GM18507 (cell line): ENCODE measurements around the gene MTUS2.

ENCODE experiments used
- DNase-seq: peaks from one replicate; pipeline ENCODE4 v3.0.0; 2011; ENCODE audit warnings: low read depth; ENCODE audit not compliant: insufficient read length; ENCODE audit errors: extremely low spot score
- FAIRE-seq: peaks from 2 replicates; lab custom pipeline; 2011; peaks lifted over from hg19 to GRCh38; lab: Jason Lieb, UNC

The MTUS2 gene

DNA sequence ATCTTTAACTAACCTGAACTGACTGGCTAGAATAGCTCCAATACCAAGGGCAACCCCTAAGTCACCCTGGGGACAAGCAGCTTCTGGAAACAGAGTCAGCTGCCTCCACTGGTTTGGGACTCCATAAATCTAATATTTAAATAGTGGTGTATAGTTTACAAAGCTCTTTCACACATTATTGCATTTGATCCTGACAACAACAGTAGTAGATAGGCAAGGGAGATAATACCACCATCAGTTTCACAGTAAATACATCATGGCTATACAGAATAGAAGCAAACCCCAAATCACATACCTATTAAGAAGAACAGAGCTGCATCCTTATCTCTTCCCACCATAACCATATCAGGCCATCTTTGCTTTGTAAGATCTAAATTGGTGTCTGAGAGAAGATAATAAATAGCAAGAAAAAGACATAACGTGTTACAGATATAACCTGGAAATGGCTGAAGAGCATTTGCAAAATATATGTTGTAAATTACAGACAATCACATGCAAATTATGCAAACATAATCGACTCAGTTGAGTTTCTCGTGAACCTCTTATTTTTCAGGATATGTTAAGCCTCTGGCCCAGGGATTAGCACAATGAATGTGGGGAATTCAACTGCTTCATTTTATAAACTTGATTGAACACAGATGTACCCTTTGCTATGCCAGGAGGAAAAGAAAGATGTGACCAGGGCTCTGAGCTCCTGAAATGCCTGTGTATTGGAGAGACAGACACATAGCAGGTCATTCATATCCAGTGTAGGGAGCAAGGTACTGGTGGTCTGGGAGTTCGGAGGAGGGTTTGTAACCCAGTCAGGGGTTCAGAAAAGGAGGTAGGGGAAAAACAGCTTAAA is 632.9 kb downstream of the MTUS2 start:
- FAIRE-seq (no peak), DNase-seq (no peak)

DNA sequence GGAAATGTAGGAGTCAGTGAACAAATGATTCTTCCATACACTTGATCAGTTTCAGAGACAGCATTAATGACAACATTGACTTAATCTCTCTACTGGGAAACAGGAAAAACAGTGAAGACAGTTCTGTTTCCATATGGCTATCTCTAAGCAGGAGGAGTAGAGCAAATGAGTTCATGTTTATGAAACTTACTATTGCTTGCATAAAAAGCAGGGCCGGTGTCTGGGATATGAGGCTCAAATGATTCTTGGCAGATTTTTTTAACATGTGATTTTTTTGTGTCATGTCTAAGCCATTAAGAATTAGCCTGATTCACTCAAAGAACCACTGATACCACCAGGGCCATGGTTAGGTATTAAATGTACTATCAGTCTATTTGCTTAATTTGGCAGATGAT is 633.5 kb downstream of the MTUS2 start:
- DNase-seq (no peak), FAIRE-seq (no peak)

DNA sequence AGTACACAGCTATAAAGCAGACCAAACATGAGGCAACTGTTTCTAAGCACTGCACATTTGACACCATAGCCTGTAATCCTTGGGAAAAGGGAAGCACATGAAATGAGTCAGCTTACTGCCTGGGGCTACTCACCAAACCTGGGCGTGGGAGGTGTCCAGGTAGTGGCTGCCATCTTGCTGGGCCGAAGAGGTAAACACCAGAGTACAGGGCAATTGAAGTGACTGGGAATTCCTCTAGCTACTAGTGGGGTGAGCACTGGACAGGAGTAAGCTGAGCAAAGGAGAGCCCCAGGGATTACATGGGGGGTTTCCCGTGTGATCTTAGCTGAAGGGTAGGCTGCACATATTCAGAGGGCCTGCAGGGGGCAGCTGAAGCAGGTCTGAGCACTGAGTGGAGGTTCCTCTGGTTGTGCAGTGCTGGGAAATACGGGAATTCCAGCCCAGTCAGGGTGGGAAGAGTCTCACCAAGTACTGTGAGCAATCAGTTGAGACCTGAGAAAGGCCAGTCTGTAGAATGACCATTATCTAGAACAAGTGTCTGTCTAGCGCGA is 634.9 kb downstream of the MTUS2 start:
- FAIRE-seq (peak; percentile 15), DNase-seq (no peak)

DNA sequence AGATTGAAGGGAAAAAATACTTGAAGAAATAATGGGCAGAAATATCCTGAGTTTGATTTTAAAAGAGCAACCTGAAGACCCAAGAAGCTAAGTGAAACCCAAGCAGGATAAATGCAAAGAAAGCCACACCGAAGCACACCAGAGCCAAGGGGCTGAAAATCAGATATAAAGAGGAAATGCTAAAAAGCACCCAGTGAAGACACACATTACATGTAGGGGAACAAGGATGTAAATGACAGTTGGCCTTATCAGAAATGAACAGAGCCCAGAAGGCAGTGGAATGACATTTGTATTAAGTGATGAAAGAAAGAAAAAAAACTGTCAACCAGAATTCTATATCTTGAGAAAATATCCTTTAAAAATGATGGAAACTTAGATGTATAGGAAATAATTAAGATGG is 636.3 kb downstream of the MTUS2 start:
- DNase-seq (no peak), FAIRE-seq (no peak)

DNA sequence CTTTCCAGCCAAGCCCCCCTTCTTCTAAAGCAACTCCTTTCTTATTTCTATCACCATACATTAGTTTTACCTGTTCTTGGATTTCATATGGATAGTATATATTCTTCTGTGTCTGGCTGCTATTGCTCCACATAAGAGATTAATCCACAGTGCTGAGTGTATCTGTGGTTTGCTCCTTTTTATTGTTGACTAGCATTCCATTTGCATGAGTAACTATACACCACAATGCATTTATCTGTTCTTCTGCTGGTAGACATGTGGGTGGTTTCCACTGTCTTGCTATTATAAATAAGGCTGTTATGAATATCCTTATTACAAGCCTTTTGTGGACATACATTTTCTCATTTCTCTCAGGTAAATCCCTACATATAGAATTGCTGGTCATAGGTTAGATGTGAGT is 637.2 kb downstream of the MTUS2 start:
- FAIRE-seq (no peak), DNase-seq (no peak)

DNA sequence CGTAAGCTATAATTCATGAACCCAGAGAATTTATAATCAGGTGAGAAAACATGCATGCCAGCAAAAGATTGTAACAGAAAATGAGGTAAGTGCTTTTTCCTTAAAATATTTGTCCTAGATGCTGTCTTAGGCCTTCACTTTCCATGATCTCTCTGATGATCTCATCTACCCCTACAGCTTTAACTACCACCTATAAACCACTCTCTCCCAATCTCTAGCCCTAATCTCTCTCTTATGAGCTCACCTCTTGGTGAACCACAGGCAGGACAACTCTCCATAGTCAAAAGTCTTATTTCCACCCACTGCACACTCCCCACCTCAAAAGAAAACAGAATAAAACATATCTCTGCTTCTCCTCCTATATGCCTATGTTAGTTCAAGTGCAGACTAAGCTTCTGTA is 638.3 kb downstream of the MTUS2 start:
- FAIRE-seq = no peak
- no peak for DNase-seq

DNA sequence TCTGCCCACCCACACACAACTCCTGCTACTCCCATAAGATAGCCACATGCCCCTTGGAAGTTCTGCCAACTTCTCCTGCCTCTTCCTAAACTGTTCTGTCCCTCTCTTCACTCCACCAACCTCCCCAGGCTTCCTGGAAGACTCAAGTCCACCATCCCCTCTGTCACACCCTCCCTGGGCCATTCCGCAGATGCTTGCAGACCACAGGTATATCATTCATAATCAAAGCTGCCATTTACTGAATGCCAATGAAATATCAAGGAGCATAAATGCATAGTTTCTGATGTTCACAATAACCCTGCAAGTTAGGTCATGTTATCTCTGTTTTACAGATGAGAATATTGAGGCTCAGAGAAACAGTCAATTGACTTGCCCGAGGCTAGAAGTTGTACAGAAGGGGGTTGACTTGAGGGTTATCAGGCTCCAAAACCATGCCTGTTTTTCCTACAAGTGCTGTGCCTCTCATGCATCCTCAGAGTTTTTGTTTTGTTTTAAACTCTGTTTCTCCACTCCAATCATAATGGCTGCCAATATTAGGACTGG is 639.7 kb downstream of the MTUS2 start:
- DNase-seq (no peak), FAIRE-seq (no peak)

DNA sequence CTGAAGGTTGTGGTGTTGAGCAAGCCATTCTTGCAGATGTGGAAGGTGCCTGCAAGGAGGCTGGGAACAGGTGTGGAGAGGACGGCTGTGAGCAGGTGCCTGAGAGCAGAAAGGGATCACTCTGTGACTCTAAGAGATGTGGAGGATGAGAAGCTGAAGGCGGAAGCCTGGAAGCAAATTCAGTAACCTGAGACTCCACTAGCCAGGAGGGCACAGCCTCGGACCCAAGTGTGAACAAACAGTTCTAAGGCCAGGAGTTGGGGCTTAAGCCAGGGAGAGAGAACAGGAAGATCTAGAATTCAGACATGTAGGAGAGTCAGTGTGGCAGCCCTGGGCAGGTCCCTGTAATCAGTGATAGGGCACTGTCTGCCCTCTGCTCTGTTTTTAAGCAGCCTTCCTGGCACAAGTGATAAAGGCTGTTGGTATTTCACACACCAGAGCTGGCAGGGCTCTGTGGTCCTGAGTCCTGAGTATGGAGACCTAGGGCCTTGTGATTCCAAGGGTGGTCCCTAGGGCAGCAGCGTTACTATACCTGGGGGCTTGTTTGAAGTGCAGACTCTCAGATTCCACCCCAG is 644.1 kb downstream of the MTUS2 start:
- no peak for FAIRE-seq

DNA sequence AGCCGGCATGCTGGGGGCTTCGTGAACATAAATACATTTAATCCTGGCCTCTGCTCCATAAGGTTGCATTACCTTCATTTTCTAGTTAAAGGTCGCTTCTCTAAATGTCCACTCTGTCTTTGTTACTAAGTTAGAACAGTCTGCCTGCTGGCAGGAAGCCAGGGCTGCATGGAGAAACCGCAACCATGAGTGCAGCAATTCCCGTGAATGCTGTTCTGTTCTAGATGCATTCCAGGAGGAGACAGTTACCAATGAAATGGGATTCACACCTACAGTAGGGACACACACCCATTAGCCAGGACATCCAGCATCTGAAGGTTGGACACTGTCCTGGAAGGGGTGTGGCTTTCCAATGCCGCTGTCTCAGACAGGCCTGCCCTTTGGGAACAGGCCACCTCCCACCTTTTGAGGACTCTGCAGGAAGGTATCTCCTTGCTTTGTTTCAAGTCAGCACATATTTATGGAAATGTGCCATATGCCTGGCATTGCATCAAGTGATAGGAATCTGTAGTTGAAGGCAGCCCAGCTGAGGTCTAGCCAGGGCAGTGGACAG is 645.7 kb downstream of the MTUS2 start:
- no peak for DNase-seq
- no peak for FAIRE-seq

More for the DNA sequence above, 644.1 kb downstream of the MTUS2 start:
- DNase-seq = no peak

DNA sequence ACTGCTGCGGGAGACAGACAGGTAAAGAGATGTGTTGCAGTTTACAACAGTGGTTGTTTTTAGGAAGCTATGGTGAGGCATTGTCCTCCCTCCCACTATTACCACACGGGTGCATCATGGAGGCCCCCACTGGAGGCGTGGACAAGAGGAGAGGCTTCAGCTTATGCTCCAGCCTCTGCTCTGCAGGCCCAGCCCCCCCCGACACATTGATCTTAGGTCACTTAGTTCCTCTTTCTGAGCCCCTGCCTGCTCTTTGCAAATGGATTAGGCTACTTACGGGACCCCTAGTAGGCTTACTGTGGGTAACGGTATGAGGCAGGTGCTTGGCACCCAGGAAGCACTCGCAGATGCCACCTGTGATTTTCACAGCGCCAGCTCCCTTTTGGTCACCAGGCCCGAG is 651.4 kb downstream of the MTUS2 start:
- DNase-seq = no peak
- no peak for FAIRE-seq

DNA sequence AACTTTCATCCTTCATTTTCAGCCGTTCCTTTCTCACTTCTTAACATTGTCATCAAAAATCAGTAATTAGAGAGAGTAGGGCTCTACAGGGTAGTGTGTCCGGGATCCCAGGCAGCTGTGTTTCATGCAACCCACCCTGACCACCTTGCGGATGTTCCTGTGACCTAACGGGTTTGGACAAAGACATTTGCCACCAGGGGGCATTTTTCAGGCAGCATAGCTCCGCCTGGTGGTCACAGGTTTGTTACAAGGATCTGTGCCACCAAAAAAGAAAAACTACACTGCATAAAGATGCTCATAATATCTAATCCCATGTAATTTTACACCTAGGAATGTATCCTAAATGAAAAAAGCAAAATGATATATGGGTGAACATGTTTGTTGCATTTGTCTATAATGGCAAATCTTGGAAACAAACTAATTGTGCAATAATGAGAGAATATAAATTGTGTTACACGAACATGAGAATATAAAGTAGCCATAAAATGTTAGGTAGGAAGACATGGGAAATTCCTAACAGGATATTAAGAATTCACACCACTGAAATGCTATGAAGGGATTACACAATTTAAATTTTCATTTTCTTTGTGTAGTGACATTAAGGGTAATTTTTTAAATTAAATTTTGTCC is 652.3 kb downstream of the MTUS2 start:
- DNase-seq (no peak), FAIRE-seq (peak; percentile 90)

DNA sequence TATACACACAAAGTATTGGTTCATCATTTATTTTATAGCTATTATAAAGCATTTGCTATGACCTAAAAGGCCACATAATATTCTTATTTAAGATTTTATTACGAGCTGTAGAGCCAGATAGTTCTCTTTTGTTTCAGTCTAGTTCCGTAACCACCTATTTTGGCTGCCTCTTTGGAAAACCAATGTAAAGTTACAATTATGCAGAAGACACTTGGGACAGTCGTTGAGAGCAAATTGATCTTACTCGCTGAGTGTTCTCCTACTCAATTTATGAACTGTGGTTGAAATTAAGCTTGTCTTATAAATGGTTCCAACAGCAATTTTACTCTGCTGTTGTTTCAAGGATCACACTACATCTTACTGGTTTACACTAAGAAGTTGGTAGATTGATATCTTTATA is 653.0 kb downstream of the MTUS2 start:
- FAIRE-seq (no peak), DNase-seq (no peak)

DNA sequence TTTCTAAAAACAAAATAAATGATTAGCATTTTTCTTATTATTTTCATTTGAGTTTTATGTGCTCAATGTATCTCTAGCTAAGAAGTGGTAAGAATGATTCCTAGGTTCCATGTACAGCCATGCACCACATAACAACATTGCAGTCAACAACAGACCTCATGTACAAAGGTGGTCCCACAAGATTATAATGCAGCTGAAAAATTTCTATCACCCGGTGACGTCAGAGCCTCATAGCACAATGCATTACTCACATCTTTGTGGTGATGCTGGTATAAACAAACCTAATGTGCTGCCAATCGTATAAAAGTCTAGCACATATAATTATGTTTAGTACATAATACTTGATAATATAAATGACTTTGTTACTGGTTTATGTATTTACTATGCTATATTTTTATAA is 654.9 kb downstream of the MTUS2 start:
- FAIRE-seq (no peak), DNase-seq (no peak)

DNA sequence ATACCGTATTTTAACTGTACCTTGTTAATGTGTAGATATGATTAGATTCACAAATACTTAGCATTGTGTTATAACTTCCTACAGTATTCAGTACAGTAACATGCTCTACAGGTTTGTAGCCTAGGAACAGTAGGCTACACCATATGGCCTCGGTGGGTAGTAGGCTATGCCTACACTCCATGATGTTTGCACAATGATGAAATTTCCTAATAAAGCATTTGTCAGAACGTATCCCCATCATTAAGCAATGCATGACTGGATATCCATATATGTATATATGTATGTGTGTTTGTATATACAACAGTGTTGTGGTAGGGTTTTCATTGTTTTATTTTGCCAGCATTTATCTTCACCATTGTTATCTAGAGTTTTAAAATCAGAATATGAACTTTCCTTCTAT is 655.9 kb downstream of the MTUS2 start:
- FAIRE-seq = no peak

DNA sequence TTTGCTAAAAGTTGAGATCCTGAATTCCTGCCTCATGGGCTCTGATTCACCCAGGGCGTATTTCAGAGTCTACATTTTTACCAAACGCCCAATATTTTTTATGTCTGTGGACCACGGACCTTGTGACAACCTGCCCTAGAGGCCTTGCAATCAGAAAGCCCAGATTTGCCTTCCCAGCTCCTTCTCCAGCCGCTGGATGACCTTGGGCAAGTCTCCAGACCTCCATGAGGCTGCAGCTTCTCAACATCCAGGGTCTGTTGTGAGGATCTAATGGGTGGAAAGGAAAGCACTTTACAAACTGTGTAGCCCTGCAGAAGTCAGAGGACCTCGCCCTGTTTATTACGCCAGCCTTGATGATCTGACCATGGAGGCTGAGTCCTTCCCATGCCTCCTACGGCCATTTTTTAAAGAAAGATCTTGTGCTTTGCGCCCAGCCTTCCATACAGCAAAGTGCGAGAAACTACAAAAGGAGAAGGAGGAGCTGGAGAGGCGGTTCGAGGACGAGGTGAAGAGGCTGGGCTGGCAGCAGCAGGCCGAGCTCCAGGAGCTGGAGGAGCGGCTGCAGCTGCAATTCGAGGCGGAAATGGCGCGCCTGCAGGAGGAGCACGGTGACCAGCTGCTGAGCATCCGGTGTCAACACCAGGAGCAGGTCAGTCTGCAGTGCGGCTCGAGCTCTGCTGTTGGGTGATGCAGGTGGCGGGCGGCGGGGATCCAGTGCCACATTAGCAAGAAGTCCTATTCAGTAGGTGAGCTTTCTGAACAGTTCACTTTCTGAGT is 659.8 kb downstream of the MTUS2 start:
- no peak for FAIRE-seq
- no peak for DNase-seq

More for the DNA sequence above, 655.9 kb downstream of the MTUS2 start:
- DNase-seq = no peak

DNA sequence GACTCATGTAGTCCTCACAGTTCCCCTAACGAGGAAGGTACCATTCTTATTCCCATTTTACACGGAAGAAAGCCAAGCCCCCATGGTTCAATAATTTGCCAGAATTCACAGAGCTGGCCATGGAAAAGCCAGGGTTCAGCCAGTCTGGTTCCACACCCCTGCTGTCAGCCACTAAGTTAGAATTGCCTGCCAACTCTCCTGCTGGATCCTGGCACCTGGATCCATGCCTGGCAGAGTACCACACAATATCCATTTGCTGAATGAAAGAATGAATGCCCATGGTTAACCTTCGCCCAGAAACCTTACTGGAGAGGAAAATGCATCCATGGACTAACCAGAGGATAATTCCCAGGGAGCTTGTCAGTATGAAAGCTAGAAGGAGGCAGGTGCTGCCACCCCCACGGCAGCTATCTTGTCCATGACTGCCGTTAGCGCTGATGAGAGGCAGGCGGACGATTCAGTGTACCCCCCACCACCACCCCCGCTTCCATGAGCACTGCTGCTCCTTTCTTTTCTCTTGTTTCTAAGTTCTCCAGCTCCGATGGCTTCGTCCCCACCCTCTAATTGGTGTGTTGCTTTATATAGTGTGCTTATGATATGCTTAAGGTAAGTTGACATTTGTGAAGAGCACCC is 660.9 kb downstream of the MTUS2 start:
- FAIRE-seq (no peak), DNase-seq (no peak)

DNA sequence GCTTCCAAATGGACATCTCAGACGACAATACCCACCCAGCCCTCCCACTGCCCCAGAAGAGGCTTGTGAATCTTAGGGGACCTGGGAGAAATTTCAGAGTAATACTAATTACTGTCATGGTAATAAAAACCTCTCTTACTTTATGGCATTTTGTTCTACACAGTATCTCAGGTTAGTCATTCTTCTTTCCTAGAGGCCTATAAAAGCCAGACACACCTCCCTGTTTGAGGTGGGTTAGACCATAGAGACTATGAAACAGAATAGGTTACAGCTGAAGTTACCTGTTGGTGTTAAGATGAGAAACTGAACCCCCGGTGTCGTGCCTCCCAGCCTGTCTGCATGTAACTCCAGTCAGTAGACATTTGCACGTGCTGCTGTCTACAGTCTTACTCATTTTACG is 661.5 kb downstream of the MTUS2 start:
- no peak for FAIRE-seq

DNA sequence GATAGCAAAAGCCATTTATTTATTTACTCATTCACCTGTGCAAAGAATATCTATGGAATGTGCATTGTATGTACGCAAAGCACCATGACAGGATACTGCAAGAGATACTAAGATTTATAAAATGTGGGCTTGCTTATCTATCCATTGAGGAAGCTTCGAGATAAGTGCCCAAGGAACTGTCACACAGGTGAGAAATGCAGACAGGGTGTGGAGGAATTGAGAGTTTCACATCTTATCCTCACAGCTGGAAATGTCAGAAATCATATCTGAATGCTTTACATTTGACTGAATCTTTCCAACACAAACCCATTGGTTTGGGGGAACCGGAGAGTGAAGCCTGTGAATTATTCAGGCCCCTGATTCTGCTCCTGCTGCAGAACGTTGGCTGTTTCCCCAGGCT is 662.4 kb downstream of the MTUS2 start:
- no peak for FAIRE-seq
- DNase-seq = no peak

More for the DNA sequence above, 661.5 kb downstream of the MTUS2 start:
- DNase-seq = no peak

DNA sequence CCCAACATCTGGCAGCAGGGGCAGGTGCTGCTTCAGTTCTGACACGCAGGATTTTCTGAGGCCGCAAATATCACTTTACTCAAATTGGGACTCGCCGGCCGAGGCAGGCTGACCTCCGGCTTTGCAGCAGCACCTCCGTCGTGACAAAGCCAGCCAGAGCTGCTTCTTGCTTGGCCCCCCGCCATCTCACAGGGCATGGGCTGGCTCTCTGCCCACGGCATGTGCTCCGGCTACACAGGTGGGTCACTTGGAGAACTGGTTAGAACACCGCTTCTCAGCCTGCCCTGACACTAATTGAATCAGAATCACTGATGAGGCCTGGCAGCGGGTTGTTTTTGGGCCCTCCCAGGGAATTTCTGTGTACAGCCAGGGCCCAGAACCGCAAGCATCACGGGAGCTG is 663.1 kb downstream of the MTUS2 start:
- FAIRE-seq (no peak), DNase-seq (no peak)
